Stimulated activated naive CD8-positive, alpha-beta T cell treated with anti-CD3 and anti-CD28 coated beads, Interleukin-15, Interleukin-2, amounts not matched to agents 100 ng/mL and 50 ng/mL, for 24 hours (primary cell): ENCODE data around the gene NBAS.
"Not testable (repeated sequence)": the region's sequence is repeated elsewhere in the genome, so short reads cannot be mapped to it uniquely, and the experiment has no call there.

Experiments used
- H3K27ac Mint-ChIP-seq: one replicate; pipeline ENCODE4 v1.8.0; 2021; ENCODE audit warnings: mild to moderate bottlenecking, mixed read lengths
- H3K27me3 Mint-ChIP-seq: one replicate; pipeline ENCODE4 v1.8.0; 2021; ENCODE audit warnings: mixed read lengths
- H3K36me3 Mint-ChIP-seq: one replicate; pipeline ENCODE4 v1.8.0; 2021; ENCODE audit warnings: low read depth, mixed read lengths
- H3K4me1 Mint-ChIP-seq: one replicate; pipeline ENCODE4 v1.8.0; 2021; ENCODE audit warnings: low read depth, mixed read lengths
- H3K4me3 Mint-ChIP-seq: one replicate; pipeline ENCODE4 v1.8.0; 2021; ENCODE audit warnings: mild to moderate bottlenecking, mixed read lengths
- H3K9me3 Mint-ChIP-seq: one replicate; pipeline ENCODE4 v1.8.0; 2021; ENCODE audit warnings: mixed read lengths

Gene NBAS

DNA sequence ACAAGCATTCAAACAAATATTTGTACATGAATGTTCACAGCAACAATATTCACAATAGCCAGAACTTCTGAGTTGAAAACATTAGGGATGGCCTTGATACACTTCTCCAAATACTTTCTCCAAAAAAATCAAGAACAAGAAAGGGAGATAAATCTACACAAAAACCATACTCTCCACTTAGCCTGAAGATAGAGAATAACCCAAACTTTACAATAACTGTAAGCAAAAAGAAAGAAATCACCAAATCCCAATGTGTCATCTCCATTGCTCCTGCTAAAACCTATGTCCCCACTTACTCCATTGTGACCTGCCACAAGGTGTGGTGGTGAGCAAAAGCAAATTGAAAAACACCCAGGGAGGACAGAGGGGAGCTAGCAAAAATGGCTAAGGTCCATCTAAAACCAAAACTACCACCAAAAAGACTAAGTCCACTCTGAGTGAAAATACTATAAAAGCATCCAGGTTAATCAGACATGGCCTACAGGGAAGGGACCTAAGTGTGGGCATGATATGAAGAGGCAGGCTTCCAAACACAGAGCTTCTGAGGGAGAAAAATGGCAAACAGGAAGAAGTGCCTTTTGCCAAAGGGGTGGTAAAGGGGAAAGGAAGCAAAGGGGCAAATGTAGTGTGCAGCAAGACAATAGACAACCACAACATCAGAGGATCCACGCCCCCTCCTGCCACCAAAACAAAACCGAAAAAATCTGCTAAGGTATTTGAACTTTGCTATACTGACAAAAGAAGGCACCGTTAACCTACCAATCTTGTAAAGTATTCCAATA, 56.1 kb downstream of the NBAS start:
- peaks cover 3% of the 10 kb centered on the region for H3K4me1 Mint-ChIP-seq
- H3K27ac Mint-ChIP-seq = no peak overlapping the region
- no peaks in the 10 kb centered on the region for H3K27me3 Mint-ChIP-seq
- no peaks in the 10 kb centered on the region for H3K9me3 Mint-ChIP-seq
- H3K4me3 Mint-ChIP-seq = no peak overlapping the region
- H3K36me3 Mint-ChIP-seq = peaks cover 70% of the 10 kb centered on the region

DNA sequence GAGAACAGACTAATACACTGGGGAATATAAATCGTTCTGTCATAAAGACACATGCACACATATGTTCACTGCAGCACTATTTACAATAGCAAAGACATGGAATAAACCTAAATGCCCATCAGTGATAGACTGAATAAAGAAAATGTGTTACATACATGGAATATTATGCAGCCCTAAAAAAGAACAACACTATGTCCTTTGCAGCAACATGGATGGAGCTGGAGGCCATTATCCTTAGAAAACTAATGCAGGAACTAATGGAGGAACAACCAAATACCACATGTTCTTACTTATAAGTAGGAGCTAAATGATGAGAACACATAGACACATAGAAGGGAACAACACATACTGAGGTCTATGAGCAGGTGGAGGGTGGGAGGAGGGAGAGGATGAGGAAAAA, 61.9 kb downstream of the NBAS start:
- H3K9me3 Mint-ChIP-seq, H3K4me1 Mint-ChIP-seq, H3K27ac Mint-ChIP-seq, H3K4me3 Mint-ChIP-seq, H3K27me3 Mint-ChIP-seq: not testable (repeated sequence)
- peaks cover 70% of the 10 kb centered on the region for H3K36me3 Mint-ChIP-seq

DNA sequence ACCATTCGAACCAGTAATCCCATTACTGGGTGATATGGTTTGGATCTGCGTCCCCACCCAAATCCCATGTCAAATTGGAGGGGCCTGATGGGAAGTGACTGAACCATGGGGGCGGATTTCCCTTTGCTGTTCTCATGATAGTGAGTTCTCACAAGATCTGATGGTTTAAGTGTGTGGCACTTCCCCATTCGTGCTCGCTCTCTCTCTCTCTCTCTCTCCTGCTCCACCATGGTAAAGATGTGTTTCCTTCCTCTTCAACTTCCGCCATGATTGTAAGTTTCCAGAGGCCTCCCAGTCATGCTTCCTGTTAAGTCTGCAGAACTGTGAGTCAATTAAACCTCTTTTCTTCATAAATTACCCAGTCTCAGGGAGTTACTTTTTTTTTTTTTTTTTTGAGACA, 62.6 kb downstream of the NBAS start:
- Mint-ChIP-seq H3K4me1 (no peaks in the 10 kb centered on the region), H3K4me3 (no peak overlapping the region)

DNA sequence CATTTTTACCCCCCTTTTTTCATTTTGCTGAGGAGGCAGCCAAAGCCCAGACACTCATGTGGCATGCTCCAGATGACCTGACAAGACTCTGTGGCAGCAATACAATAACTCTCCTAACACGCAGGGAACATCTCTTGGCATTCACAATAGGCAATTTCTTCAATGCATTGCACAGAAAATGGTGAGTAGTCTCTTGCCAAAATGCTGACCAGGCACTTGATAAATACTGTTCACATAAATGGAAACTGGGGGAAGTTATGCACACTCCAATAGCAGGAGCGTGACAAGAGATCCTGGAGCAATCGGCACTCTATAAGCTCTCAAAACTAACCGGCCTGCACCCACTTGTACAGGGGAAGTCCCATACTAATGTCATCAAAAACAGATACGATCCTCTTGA, 66.3 kb downstream of the NBAS start:
- Mint-ChIP-seq H3K27me3 (no peaks in the 10 kb centered on the region), H3K36me3 (peaks cover 62% of the 10 kb centered on the region), H3K27ac (no peak overlapping the region), H3K4me3 (no peak overlapping the region), H3K4me1 (no peaks in the 10 kb centered on the region), H3K9me3 (no peaks in the 10 kb centered on the region)

More for the DNA sequence above, 62.6 kb downstream of the NBAS start:
- no peaks in the 10 kb centered on the region for H3K27me3 Mint-ChIP-seq
- no peak overlapping the region for H3K27ac Mint-ChIP-seq
- no peaks in the 10 kb centered on the region for H3K9me3 Mint-ChIP-seq
- peaks cover 68% of the 10 kb centered on the region for H3K36me3 Mint-ChIP-seq

DNA sequence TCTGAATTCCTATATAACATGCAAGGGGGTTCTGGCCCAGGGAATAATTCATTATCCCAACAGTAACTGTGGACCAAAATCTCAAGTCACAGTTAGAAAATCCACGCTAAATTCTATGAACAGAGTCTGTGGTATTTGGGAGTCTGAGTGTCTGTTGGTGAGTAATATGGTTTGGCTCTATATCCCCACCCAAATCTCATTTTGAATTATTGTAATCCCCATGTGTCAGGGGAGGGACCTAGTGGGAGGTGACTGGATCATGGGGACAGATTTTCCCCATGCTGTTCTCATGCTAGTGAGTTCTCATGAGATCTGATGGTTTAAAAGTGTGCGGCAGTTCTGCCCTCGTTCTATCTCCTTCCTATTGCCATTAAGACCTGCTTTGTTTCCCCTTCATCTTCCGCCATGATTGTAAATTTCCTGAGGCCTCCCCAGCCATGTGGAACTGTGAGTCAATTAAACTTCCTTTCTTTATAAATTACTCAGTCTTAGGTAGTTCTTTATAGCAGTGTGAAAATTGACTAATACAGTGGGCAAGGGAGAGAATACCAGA, 68.3 kb downstream of the NBAS start:
- Mint-ChIP-seq H3K27me3 (no peaks in the 10 kb centered on the region), H3K27ac (no peak overlapping the region), H3K9me3 (no peaks in the 10 kb centered on the region), H3K36me3 (peaks cover 51% of the 10 kb centered on the region), H3K4me1 (no peaks in the 10 kb centered on the region), H3K4me3 (no peak overlapping the region)

DNA sequence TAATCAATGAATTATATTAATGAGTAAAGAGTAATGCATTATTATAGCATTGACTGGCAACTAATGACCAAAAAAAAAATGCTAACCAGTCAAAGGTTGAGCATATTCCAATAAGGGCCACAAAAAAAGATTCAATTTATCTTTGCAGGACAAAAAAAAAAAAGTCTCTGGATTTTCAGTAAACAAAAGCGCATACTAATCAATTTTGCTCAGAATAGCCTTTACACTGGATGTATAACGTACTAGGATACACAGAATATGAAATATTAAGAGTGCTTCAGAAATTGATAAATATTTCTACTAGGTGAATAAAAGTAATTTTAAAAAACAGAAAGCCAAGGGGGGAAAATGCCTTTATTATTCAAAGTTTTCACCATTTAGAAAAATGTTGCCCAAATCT, 74.4 kb downstream of the NBAS start:
- H3K27ac Mint-ChIP-seq = no peak overlapping the region
- no peaks in the 10 kb centered on the region for H3K9me3 Mint-ChIP-seq
- peaks cover 67% of the 10 kb centered on the region for H3K36me3 Mint-ChIP-seq
- no peak overlapping the region for H3K4me3 Mint-ChIP-seq
- no peaks in the 10 kb centered on the region for H3K27me3 Mint-ChIP-seq
- H3K4me1 Mint-ChIP-seq = no peaks in the 10 kb centered on the region

DNA sequence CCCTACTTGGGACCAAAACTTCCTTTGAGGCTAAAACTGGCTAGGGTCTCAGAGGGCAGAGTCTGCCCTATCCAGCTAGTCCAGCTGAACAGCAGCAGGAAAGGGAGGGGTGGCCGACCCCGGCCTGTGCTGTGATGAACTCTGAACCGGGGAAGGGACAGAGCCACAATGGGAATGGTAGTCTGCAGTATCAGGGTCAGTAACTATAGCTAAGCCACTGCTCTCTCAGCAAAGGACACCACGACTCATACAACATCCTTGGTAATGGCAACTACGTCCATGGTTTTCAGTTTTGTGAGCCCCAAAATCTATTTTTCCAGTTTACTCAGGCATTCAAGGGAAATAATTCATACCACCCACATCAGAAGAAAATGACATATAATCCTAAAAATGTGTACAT, 75.2 kb downstream of the NBAS start:
- H3K36me3 Mint-ChIP-seq = peaks cover 71% of the 10 kb centered on the region

DNA sequence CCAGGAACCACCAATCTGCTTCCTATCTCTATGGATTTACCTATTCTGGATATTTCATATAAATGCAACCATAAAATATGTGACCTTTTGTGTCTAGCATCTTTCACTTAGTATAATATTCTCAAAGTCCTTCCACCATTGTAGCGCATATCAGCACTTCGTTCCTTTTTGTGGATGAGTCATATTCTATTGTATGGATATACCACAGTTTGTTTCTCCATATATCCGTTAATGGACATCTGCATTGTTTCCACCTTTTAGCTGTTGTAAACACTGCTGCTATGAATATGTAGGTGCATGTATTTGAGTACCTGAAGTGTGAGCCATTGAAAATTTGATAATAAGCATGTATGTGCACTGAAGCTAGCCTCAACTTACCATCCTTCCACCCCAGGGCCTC, 80.1 kb downstream of the NBAS start:
- H3K4me1 Mint-ChIP-seq = no peaks in the 10 kb centered on the region
- no peak overlapping the region for H3K4me3 Mint-ChIP-seq
- no peaks in the 10 kb centered on the region for H3K9me3 Mint-ChIP-seq
- H3K36me3 Mint-ChIP-seq = peaks cover 74% of the 10 kb centered on the region
- no peaks in the 10 kb centered on the region for H3K27me3 Mint-ChIP-seq
- H3K27ac Mint-ChIP-seq = no peak overlapping the region

More for the DNA sequence above, 75.2 kb downstream of the NBAS start:
- H3K4me1 Mint-ChIP-seq = no peaks in the 10 kb centered on the region
- H3K4me3 Mint-ChIP-seq = no peak overlapping the region
- no peaks in the 10 kb centered on the region for H3K27me3 Mint-ChIP-seq
- H3K9me3 Mint-ChIP-seq = no peaks in the 10 kb centered on the region
- no peak overlapping the region for H3K27ac Mint-ChIP-seq

DNA sequence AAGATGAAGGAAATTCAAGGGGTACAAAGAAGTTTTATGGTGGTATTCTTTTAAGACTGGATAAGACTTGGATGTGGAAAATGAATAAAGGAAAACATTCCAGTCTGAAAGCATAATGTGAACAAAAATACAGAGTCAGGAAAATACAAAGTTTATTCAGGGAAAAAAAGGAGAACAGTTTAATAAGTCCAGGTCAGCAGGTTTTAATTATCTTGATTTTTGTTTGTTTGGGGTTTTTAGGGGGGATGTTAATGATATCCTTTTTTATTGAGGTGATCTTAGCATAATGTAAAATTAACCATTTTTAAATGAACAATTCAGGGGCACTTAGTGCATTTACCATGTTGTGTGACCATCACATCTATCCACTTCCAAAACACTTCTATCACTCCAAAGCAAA, 80.6 kb downstream of the NBAS start:
- Mint-ChIP-seq H3K4me3 (no peak overlapping the region), H3K9me3 (no peaks in the 10 kb centered on the region), H3K27me3 (no peaks in the 10 kb centered on the region), H3K27ac (no peak overlapping the region), H3K36me3 (peaks cover 75% of the 10 kb centered on the region), H3K4me1 (no peaks in the 10 kb centered on the region)

DNA sequence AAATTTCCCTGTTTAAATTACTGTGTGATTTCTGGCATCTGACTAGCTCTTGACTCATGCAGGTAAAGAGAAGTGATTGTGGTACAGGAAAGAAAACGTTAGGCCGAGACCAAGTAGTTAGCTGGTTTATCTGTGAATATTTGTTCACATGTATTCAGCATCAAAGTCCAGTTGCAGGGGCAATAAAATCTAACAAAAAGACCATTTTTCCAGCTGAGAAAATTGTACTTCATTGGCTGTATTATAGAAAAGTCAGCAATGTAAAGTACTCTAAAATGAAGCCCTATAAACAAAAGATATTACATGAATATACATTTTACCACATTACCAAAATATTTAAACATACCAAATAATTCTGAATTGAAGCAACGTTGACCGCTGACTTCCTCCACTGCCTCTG, 88.3 kb downstream of the NBAS start:
- H3K27me3 Mint-ChIP-seq = no peaks in the 10 kb centered on the region
- peaks cover 5% of the 10 kb centered on the region for H3K9me3 Mint-ChIP-seq
- peaks cover 83% of the 10 kb centered on the region for H3K36me3 Mint-ChIP-seq
- H3K4me1 Mint-ChIP-seq = no peaks in the 10 kb centered on the region
- H3K4me3 Mint-ChIP-seq = no peak overlapping the region
- no peak overlapping the region for H3K27ac Mint-ChIP-seq

DNA sequence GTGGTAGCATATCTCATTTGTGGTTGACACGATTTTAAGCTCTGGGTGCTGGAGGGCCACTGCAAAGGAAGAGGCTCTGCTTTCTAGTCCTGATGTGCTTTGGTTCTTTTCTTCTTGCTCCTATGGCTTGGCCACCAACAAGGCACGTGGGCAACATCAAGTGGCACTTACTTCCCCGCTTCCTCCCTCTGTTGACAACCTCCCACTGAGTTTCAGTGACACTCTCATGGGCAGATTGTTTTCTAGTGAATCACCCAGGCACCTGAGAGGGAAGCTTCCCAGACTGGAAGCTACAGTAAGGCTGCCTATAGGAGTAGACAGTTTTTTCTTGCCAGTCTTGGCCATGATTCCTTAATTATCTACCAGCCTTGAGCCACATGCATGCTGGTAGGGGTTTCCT, 89.0 kb downstream of the NBAS start:
- H3K4me3 Mint-ChIP-seq = no peak overlapping the region
- H3K4me1 Mint-ChIP-seq = no peaks in the 10 kb centered on the region
- no peak overlapping the region for H3K27ac Mint-ChIP-seq
- peaks cover 87% of the 10 kb centered on the region for H3K36me3 Mint-ChIP-seq
- peaks cover 5% of the 10 kb centered on the region for H3K9me3 Mint-ChIP-seq
- no peaks in the 10 kb centered on the region for H3K27me3 Mint-ChIP-seq

DNA sequence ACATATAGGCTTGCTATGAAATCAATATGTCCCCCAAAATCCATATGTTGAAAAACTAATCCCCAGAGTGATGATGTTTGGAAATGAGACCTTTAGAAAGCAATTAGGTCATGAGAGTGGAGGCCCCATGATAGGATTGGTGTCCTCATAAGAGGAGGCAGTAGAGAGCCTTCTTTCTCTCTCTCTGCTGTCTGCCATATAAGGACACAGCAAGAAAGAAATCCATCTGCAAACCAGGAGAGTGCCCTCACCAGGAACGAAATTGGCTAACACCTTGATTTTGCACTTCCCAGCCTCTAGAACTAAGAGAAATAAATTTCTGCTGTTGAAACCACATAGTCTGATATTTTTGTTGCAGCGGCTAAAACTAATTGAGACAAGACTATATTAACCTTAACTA, 89.5 kb downstream of the NBAS start:
- Mint-ChIP-seq H3K36me3 (peaks cover 89% of the 10 kb centered on the region), H3K9me3 (peaks cover 5% of the 10 kb centered on the region), H3K4me3 (no peak overlapping the region), H3K4me1 (no peaks in the 10 kb centered on the region), H3K27me3 (no peaks in the 10 kb centered on the region), H3K27ac (no peak overlapping the region)

DNA sequence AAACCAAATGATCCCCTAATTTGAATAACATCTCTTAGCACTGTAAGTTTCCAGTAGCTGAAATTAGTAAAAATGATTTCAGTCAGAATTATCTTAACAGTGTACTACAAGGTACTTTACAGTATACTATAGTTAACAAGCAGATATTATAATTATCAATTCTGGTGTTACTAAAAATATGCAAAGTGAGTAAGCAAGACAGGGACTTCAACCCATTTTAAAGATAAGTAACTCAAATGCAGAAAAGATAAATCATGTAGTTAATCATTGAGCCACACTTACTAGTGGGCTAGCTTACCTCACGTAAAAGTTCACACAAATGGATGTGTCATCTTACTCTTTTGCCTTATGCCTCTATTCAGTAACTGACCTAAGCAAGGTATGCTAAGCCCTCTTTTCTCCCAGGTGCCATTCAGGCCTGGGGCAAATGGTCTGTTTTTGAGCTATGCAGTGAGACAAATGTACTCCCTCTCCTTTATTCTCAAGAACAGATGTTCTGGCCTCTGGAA, 101.0 kb downstream of the NBAS start:
- no peak overlapping the region for H3K27ac Mint-ChIP-seq
- no peaks in the 10 kb centered on the region for H3K9me3 Mint-ChIP-seq
- H3K4me1 Mint-ChIP-seq = peaks cover 4% of the 10 kb centered on the region
- H3K36me3 Mint-ChIP-seq = peaks cover 66% of the 10 kb centered on the region
- H3K27me3 Mint-ChIP-seq = no peaks in the 10 kb centered on the region
- no peak overlapping the region for H3K4me3 Mint-ChIP-seq

DNA sequence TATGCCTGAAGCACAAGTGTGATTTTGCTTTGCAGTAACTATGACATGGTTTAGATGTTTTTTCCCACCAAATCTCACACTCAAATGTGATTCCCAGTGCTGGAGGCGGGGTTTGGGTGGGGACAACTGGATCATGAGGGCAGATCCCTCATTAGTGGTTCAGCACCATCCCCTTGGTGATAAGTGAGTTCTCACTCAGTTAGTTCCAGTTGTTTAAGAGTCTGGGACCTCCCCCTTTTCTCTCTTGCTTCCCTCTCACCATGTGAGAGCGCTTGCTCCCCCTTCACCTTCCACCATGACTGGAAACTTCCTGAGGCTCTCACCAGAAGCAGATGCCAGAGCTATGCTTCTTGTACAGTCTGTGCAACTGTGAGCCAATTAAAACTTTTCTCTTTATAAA, 102.9 kb downstream of the NBAS start:
- H3K4me1 Mint-ChIP-seq = peaks cover 2% of the 10 kb centered on the region
- no peak overlapping the region for H3K4me3 Mint-ChIP-seq
- no peaks in the 10 kb centered on the region for H3K27me3 Mint-ChIP-seq
- H3K27ac Mint-ChIP-seq = no peak overlapping the region
- H3K9me3 Mint-ChIP-seq = no peaks in the 10 kb centered on the region
- H3K36me3 Mint-ChIP-seq = peaks cover 61% of the 10 kb centered on the region

DNA sequence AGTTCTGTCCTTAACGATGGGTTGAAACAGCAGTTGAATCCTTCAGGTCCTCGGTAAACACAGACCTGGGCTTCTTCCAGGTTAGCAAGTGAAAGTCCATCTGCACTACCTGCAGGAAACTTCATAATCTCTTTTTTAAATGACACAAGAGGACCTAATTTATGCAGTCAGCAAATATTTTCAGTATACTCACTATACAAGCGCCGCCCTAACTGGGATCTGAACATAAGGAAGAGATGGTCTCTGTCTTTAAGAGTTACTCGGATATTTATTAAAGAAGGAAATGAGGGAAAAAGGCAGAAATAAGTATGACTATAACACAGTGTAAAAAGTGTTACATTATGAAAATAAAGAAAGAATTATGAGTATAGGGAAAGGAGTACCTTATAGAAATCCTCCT, 103.3 kb downstream of the NBAS start:
- Mint-ChIP-seq H3K4me1 (no peaks in the 10 kb centered on the region), H3K36me3 (peaks cover 60% of the 10 kb centered on the region), H3K4me3 (no peak overlapping the region), H3K9me3 (no peaks in the 10 kb centered on the region), H3K27ac (no peak overlapping the region), H3K27me3 (no peaks in the 10 kb centered on the region)

DNA sequence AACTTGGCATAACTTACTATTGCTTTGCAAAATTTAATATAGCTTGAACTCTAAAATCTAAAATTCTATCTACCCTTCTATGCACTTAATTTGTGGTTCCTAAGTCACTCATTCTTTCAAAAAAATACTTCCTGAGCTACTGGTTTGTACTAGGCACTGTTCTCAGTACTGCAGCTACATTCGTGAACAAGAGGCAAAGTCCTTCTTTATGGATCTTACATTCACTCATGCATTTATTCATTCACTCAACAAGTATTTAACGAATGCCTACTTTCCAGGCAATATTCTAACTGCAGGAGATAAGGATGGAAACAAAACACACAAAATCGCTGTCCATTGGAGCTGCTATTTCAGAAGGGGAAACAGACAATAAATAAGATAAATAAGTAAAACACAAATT, 104.8 kb downstream of the NBAS start:
- H3K27ac Mint-ChIP-seq = no peak overlapping the region

More for the DNA sequence above, 104.8 kb downstream of the NBAS start:
- Mint-ChIP-seq H3K4me1 (no peaks in the 10 kb centered on the region), H3K4me3 (no peak overlapping the region), H3K27me3 (no peaks in the 10 kb centered on the region), H3K36me3 (peaks cover 59% of the 10 kb centered on the region), H3K9me3 (no peaks in the 10 kb centered on the region)
